CD4-positive, alpha-beta T cell treated with Interleukin-10 for 1 hour (primary cell): ENCODE data around the gene TAF10.

ENCODE experiments used
- DNase-seq: peaks from one replicate; pipeline ENCODE4 v3.0.0-alpha.2; 2020

The TAF10 gene

GRCh38 chr11:6576471-6577373 is 35.3 kb downstream of the TAF10 start:
- DNase-seq = no peak

GRCh38 chr11:6574816-6575715 is 37.0 kb downstream of the TAF10 start:
- no peak for DNase-seq

- DNase-seq = no peak
These were observed 39.8 kb downstream of the TAF10 start for GRCh38 chr11:6572215-6572614.

- no peak for DNase-seq
These were observed 40.5 kb downstream of the TAF10 start for GRCh38 chr11:6571434-6572008.

- DNase-seq = no peak
These were observed 41.2 kb downstream of the TAF10 start for GRCh38 chr11:6570691-6571427.

- no peak for DNase-seq
These were observed 42.3 kb downstream of the TAF10 start for GRCh38 chr11:6569706-6570105.

- no peak for DNase-seq
These were observed 43.7 kb downstream of the TAF10 start for GRCh38 chr11:6568191-6568918.

GRCh38 chr11:6567371-6567745 is 44.7 kb downstream of the TAF10 start:
- DNase-seq = no peak

GRCh38 chr11:6566704-6567370 is 45.2 kb downstream of the TAF10 start:
- no peak for DNase-seq

- no peak for DNase-seq
These were observed 45.9 kb downstream of the TAF10 start for GRCh38 chr11:6565988-6566703.

GRCh38 chr11:6565325-6565724 is 46.7 kb downstream of the TAF10 start:
- no peak for DNase-seq

- no peak for DNase-seq
These were observed 48.3 kb downstream of the TAF10 start for GRCh38 chr11:6563667-6564066.

- no peak for DNase-seq
These were observed 48.8 kb downstream of the TAF10 start for GRCh38 chr11:6563121-6563619.

GRCh38 chr11:6561288-6561687 is 50.7 kb downstream of the TAF10 start:
- DNase-seq = no peak
